ENCODE measurements around the gene KDM2A. TPM values are rescaled to one million over a fixed set of nuclear protein-coding genes. Genes with fewer than 3 reads are reported as not detected.
"Not testable (repeated sequence)": the region's sequence is repeated elsewhere in the genome, so short reads cannot be mapped to it uniquely, and the experiment has no call there.

The KDM2A gene
- total RNA-seq, 2 experiments from 2014 or later, result 128 to 134 TPM

- Mint-ChIP-seq H3K4me1 (peaks cover 29% of the 10 kb centered on the region), H3K36me3 (peaks cover 25% of the 10 kb centered on the region), H3K4me3 (peak overlapping the region; percentile 99), H3K9me3 (no peaks in the 10 kb centered on the region), H3K27me3 (no peaks in the 10 kb centered on the region), H3K27ac (peak overlapping the region; percentile 95)
- POLR2A ChIA-PET, result no interaction called here
- no peak for ATAC-seq (ENCODE audit: low read depth)
- DNase-seq, result peak; percentile 18
Observed at GRCh38 chr11:67120881-67121710, 2.0 kb downstream of the KDM2A start.

GRCh38 chr11:67123801-67124200 lies 4.7 kb downstream of the KDM2A start:
- Mint-ChIP-seq H3K36me3 (peaks cover 26% of the 10 kb centered on the region), H3K4me1 (peaks cover 29% of the 10 kb centered on the region), H3K4me3 (peak overlapping the region; percentile 16)
- POLR2A ChIA-PET, result interaction anchor here (0.7 kb wide), 1 partner anchor 69 kb away, joined by 4 read pairs; no protein-coding TSS in a partner anchor
- not testable (repeated sequence) for H3K27ac Mint-ChIP-seq; ATAC-seq (ENCODE audit: low read depth); H3K9me3 Mint-ChIP-seq; H3K27me3 Mint-ChIP-seq
- DNase-seq, result peak; percentile 8

- H3K27ac Mint-ChIP-seq; ATAC-seq (ENCODE audit: low read depth); H3K9me3 Mint-ChIP-seq; POLR2A ChIA-PET; H3K4me3 Mint-ChIP-seq; DNase-seq; H3K27me3 Mint-ChIP-seq: not testable (repeated sequence)
- peaks cover 32% of the 10 kb centered on the region for H3K4me1 Mint-ChIP-seq
- peaks cover 27% of the 10 kb centered on the region for H3K36me3 Mint-ChIP-seq
Observed at GRCh38 chr11:67126243-67126642, 7.2 kb downstream of the KDM2A start.

- H3K4me1 Mint-ChIP-seq, result peaks cover 26% of the 10 kb centered on the region
- no peak for ATAC-seq (ENCODE audit: low read depth)
- H3K36me3 Mint-ChIP-seq, result peaks cover 27% of the 10 kb centered on the region
- no peaks in the 10 kb centered on the region for H3K27me3 Mint-ChIP-seq
- DNase-seq, result no peak
- POLR2A ChIA-PET, result interaction anchor here (0.6 kb wide), 2 partner anchors 29 to 246 kb away, joined by 4 to 5 read pairs; partner anchors contain the start of gene CLCF1
- no peak overlapping the region for H3K4me3 Mint-ChIP-seq
- no peak overlapping the region for H3K27ac Mint-ChIP-seq
- no peaks in the 10 kb centered on the region for H3K9me3 Mint-ChIP-seq
Observed at GRCh38 chr11:67126986-67127385, 7.9 kb downstream of the KDM2A start.

- not testable (repeated sequence) for H3K27me3 Mint-ChIP-seq; ATAC-seq (ENCODE audit: low read depth); DNase-seq; H3K4me3 Mint-ChIP-seq; H3K27ac Mint-ChIP-seq; H3K9me3 Mint-ChIP-seq
- Mint-ChIP-seq H3K36me3 (peaks cover 36% of the 10 kb centered on the region), H3K4me1 (peaks cover 13% of the 10 kb centered on the region)
- POLR2A ChIA-PET, result interaction anchor here (0.8 kb wide), 1 partner anchor 36 kb away, joined by 3 read pairs; no protein-coding TSS in a partner anchor
Observed at GRCh38 chr11:67130861-67131260, 11.8 kb downstream of the KDM2A start.

- H3K4me1 Mint-ChIP-seq, result peaks cover 9% of the 10 kb centered on the region
- no peak for DNase-seq
- POLR2A ChIA-PET, result no interaction called here
- no peaks in the 10 kb centered on the region for H3K27me3 Mint-ChIP-seq
- H3K36me3 Mint-ChIP-seq, result peaks cover 49% of the 10 kb centered on the region
- no peak overlapping the region for H3K4me3 Mint-ChIP-seq
- H3K9me3 Mint-ChIP-seq, result no peaks in the 10 kb centered on the region
- no peak overlapping the region for H3K27ac Mint-ChIP-seq
- ATAC-seq (ENCODE audit: low read depth), result no peak
Observed at GRCh38 chr11:67136156-67136555, 17.1 kb downstream of the KDM2A start.

- no peak for ATAC-seq (ENCODE audit: low read depth)
- Mint-ChIP-seq H3K9me3 (no peaks in the 10 kb centered on the region), H3K27me3 (no peaks in the 10 kb centered on the region), H3K27ac (no peak overlapping the region), H3K4me1 (peaks cover 9% of the 10 kb centered on the region), H3K4me3 (no peak overlapping the region), H3K36me3 (peaks cover 39% of the 10 kb centered on the region)
- no peak for DNase-seq
- POLR2A ChIA-PET, result no interaction called here
Observed at GRCh38 chr11:67138922-67139321, 19.9 kb downstream of the KDM2A start.

GRCh38 chr11:67146516-67147226 lies 27.6 kb downstream of the KDM2A start:
- no peaks in the 10 kb centered on the region for H3K27me3 Mint-ChIP-seq
- ATAC-seq (ENCODE audit: low read depth), result no peak
- H3K4me1 Mint-ChIP-seq, result peaks cover 4% of the 10 kb centered on the region
- H3K9me3 Mint-ChIP-seq, result no peaks in the 10 kb centered on the region
- POLR2A ChIA-PET, result no interaction called here
- H3K4me3 Mint-ChIP-seq, result no peak overlapping the region
- no peak overlapping the region for H3K27ac Mint-ChIP-seq
- no peak for DNase-seq
- peaks cover 16% of the 10 kb centered on the region for H3K36me3 Mint-ChIP-seq

- POLR2A ChIA-PET, result interaction anchor here (0.6 kb wide), 1 partner anchor 405 kb away, joined by 3 read pairs; no protein-coding TSS in a partner anchor
- Mint-ChIP-seq H3K4me3 (no peak overlapping the region), H3K4me1 (peaks cover 7% of the 10 kb centered on the region), H3K27me3 (no peaks in the 10 kb centered on the region), H3K36me3 (peaks cover 15% of the 10 kb centered on the region), H3K27ac (no peak overlapping the region), H3K9me3 (no peaks in the 10 kb centered on the region)
- no peak for ATAC-seq (ENCODE audit: low read depth)
- no peak for DNase-seq
Observed at GRCh38 chr11:67153971-67154370, 34.9 kb downstream of the KDM2A start.

GRCh38 chr11:67154726-67155125 lies 35.7 kb downstream of the KDM2A start:
- peaks cover 10% of the 10 kb centered on the region for H3K4me1 Mint-ChIP-seq
- DNase-seq (no peak), ATAC-seq (ENCODE audit: low read depth) (no peak)
- no peaks in the 10 kb centered on the region for H3K9me3 Mint-ChIP-seq
- H3K36me3 Mint-ChIP-seq, result peaks cover 16% of the 10 kb centered on the region
- POLR2A ChIA-PET, result no interaction called here
- H3K27me3 Mint-ChIP-seq, result no peaks in the 10 kb centered on the region
- no peak overlapping the region for H3K27ac Mint-ChIP-seq
- no peak overlapping the region for H3K4me3 Mint-ChIP-seq

- Mint-ChIP-seq H3K4me3 (no peak overlapping the region), H3K36me3 (peaks cover 12% of the 10 kb centered on the region), H3K9me3 (no peaks in the 10 kb centered on the region), H3K27me3 (no peaks in the 10 kb centered on the region), H3K27ac (no peak overlapping the region), H3K4me1 (peaks cover 13% of the 10 kb centered on the region)
- POLR2A ChIA-PET, result interaction anchor here (0.7 kb wide), 2 partner anchors 58 to 809 kb away, joined by 3 to 6 read pairs; no protein-coding TSS in a partner anchor
- ATAC-seq (ENCODE audit: low read depth) (no peak), DNase-seq (no peak)
Observed at GRCh38 chr11:67157691-67158090, 38.6 kb downstream of the KDM2A start.

GRCh38 chr11:67158221-67158620 lies 39.2 kb downstream of the KDM2A start:
- no peak overlapping the region for H3K27ac Mint-ChIP-seq
- POLR2A ChIA-PET, result interaction anchor here (0.7 kb wide), 1 partner anchor 58 kb away, joined by 3 read pairs; no protein-coding TSS in a partner anchor

GRCh38 chr11:67160045-67160444 lies 41.0 kb downstream of the KDM2A start:
- ATAC-seq (ENCODE audit: low read depth), result no peak
- Mint-ChIP-seq H3K4me1 (peaks cover 16% of the 10 kb centered on the region), H3K36me3 (peaks cover 14% of the 10 kb centered on the region), H3K4me3 (no peak overlapping the region), H3K9me3 (no peaks in the 10 kb centered on the region), H3K27ac (no peak overlapping the region), H3K27me3 (no peaks in the 10 kb centered on the region)
- POLR2A ChIA-PET, result no interaction called here
- DNase-seq, result no peak

More at GRCh38 chr11:67158221-67158620, 39.2 kb downstream of the KDM2A start:
- H3K4me1 Mint-ChIP-seq, result peaks cover 13% of the 10 kb centered on the region
- H3K36me3 Mint-ChIP-seq, result peaks cover 12% of the 10 kb centered on the region
- H3K27me3 Mint-ChIP-seq, result no peaks in the 10 kb centered on the region
- no peak overlapping the region for H3K4me3 Mint-ChIP-seq
- DNase-seq (no peak), ATAC-seq (ENCODE audit: low read depth) (no peak)
- no peaks in the 10 kb centered on the region for H3K9me3 Mint-ChIP-seq

Data from activated naive CD8-positive, alpha-beta T cell treated with anti-CD3 and anti-CD28 coated beads, Interleukin-2, amount 10 ng/mL, durations not matched to agents 7 days and 5 days (primary cell).